ENCODE measurements around the gene RLN2.

DNA sequence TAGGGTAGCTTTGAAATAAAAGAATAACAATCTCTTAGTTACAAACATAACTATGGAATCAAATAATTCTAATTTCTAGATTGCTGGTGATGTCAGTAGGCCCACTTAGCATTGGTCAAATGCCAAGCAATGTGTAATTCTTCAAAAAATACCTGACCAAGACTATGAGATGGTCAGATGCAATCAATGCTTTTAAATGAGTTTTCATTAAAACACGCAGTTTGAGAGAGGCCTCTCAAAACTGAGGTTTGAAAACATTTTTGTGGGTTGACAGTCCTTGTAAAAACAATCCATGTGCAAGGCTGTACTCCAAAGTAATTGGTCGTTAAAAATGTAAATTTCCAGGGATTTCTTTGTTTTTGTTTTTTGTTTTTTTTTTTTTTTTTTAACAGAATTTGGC, 1.2 kb upstream of the RLN2 start:
- TF ChIP-seq CTCF (IDR thresholded peaks at IDR 0.05): no peak
- TF ChIP-seq POLR2A (IDR thresholded peaks at IDR 0.05): no peak

Data from prostate gland (tissue), 2 donors.